Activated B cell treated with CpG ODN at 0.5 μM for 24 hours (primary cell): ENCODE results near the gene HM13. TPM values are rescaled to one million over a fixed set of nuclear protein-coding genes. Genes with fewer than 3 reads are reported as not detected.

ENCODE experiments used
- ATAC-seq: fragments of 200-7000 bp; cut with Tn5 transposase; one replicate; pipeline ENCODE4 v1.10.0; 2021; ENCODE audit warnings: low read depth, mild to moderate bottlenecking, moderate library complexity
- CTCF ChIA-PET: fragments of 350-600 bp; sonication (Branson Sonifier 250); formaldehyde crosslinking; loops from one replicate; lab custom pipeline; 2021; ENCODE audit warnings: antibody characterized with exemption; lab: Charles Lee
- POLR2A ChIA-PET: fragments of 350-600 bp; sonication (Branson Sonifier 250); formaldehyde crosslinking; loops from one replicate; lab custom pipeline; 2021; ENCODE audit warnings: antibody characterized with exemption; lab: Charles Lee
- DNase-seq: peaks from one replicate; pipeline ENCODE4 v3.0.0; 2022
- H3K27ac Mint-ChIP-seq: one replicate; pipeline ENCODE4 v1.8.0; 2020; ENCODE audit warnings: mixed read lengths
- H3K27me3 Mint-ChIP-seq: one replicate; pipeline ENCODE4 v1.8.0; 2021; ENCODE audit warnings: mixed read lengths
- H3K36me3 Mint-ChIP-seq: one replicate; pipeline ENCODE4 v1.8.0; 2021; ENCODE audit warnings: low read depth, mixed read lengths
- H3K4me1 Mint-ChIP-seq: one replicate; pipeline ENCODE4 v1.8.0; 2021; ENCODE audit warnings: mixed read lengths
- H3K4me3 Mint-ChIP-seq: one replicate; pipeline ENCODE4 v1.8.0; 2020; ENCODE audit warnings: mild to moderate bottlenecking, mixed read lengths
- H3K9me3 Mint-ChIP-seq: one replicate; pipeline ENCODE4 v1.8.0; 2020; ENCODE audit warnings: mixed read lengths
- intact Hi-C: fragments of 100-400 bp; cut with micrococcal nuclease; formaldehyde crosslinking; loops from one replicate; pipeline ENCODE4 v1.15.1; 2024
- total RNA-seq: library from RNA; stranded (reverse); gene quantifications from 2 replicates; pipeline ENCODE4 v1.2.3, GENCODE V29; 2022
- TF ChIP-seq, protein P1 (sequence below): fragments of 200-600 bp; IDR thresholded peaks from one replicate; pipeline ENCODE4 v1.8.0; 2022; ENCODE audit warnings: antibody characterized with exemption, mild to moderate bottlenecking

HM13 gene
- total RNA-seq, 1 donor from 2014 or later: 90.9 TPM

DNA sequence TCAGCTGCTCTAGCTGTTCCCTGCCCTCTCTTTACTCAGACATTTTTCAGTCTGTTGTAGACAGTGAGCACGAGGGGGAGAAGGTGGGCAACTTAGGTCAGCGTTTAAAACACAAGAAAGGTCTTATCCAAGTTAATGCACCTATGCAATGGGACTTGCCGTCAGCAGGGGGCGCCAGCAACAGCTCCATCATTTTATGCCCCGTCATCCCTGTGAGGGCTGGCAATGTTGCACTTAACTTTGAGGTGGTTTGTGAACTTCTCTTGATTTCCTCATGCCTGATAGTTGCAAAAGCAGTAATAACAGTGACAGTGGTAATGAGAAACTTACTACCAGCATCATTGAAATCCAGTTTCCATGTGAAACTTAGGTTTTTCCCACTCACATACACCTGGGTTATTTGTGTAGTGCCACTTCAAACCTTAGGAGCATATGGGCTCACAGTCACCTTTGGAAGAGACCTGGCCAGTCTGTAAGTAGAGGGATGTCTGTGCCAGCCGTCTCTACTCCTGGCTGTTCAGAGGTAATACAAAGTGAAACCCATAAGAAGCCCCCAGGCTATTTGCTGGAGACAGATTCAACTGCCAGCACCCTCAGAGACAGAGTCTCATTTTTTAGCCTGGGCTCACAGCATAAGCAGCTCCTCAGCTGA, 46.0 kb downstream of the HM13 start:
- no peak overlapping the region for H3K27ac Mint-ChIP-seq
- peaks cover 4% of the 10 kb centered on the region for H3K4me1 Mint-ChIP-seq
- intact Hi-C loops: loop anchor here (1.0 to 5.0 kb wide), 4 partner anchors 9 to 287 kb away; partner anchors contain the start of gene FOXS1
- ChIA-PET CTCF (interaction anchor here (0.7 to 9.2 kb wide), 11 partner anchors 9 to 164 kb away, joined by 3 to 256 read pairs (median 4); no protein-coding TSS in a partner anchor), POLR2A (interaction anchor here (0.6 to 1.0 kb wide), 2 partner anchors 53 to 114 kb away, joined by 4 to 6 read pairs; no protein-coding TSS in a partner anchor)
- H3K27me3 Mint-ChIP-seq: no peaks in the 10 kb centered on the region
- peaks cover 66% of the 10 kb centered on the region for H3K36me3 Mint-ChIP-seq
- ATAC-seq (peak; percentile 67), DNase-seq (peak; percentile 61)
- H3K4me3 Mint-ChIP-seq: no peak overlapping the region
- H3K9me3 Mint-ChIP-seq: no peaks in the 10 kb centered on the region
- TF ChIP-seq, protein P1, sequence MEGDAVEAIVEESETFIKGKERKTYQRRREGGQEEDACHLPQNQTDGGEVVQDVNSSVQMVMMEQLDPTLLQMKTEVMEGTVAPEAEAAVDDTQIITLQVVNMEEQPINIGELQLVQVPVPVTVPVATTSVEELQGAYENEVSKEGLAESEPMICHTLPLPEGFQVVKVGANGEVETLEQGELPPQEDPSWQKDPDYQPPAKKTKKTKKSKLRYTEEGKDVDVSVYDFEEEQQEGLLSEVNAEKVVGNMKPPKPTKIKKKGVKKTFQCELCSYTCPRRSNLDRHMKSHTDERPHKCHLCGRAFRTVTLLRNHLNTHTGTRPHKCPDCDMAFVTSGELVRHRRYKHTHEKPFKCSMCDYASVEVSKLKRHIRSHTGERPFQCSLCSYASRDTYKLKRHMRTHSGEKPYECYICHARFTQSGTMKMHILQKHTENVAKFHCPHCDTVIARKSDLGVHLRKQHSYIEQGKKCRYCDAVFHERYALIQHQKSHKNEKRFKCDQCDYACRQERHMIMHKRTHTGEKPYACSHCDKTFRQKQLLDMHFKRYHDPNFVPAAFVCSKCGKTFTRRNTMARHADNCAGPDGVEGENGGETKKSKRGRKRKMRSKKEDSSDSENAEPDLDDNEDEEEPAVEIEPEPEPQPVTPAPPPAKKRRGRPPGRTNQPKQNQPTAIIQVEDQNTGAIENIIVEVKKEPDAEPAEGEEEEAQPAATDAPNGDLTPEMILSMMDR: peak; percentile 82

DNA sequence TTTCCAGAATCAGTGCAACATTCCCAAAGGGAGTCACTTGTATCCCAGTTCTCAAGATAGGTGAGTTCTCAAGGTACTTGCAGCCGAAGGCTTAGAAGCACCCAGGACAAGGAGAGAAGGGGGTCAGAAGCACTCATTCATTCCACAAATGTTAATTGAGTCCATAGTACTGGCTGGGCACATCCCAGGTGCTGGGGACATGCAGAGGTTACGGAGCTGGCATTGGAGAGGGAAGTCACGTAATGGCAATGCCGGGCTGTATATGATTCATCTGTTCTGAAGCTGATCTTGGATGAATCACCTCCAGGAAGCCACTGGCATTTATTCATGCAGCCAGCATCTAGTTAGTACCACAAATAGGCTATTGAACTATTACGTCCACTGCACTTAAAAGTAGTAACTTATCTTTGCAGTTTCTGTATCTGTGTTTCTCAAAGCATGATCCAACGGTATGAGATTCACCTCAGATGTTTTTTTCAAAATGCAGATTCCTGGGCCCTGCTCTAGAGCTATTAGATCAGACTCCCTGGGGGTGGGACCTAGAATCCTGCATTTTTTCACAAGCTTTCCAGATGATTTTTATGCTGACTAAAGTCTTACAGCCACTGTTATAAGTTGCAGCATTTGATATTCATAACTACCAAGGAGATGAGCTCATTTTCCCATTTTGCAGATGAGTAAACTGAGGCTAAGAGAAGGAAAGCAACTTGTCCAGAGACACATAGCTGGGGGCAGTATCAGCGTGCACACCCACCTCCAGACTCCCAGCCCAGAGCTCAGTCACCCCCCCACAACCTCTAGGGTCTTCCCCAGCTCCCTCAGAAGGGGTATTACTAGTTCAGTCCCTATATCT, 46.7 kb downstream of the HM13 start:
- POLR2A ChIA-PET: interaction anchor here (1.0 kb wide), 2 partner anchors 52 kb away, joined by 4 read pairs; no protein-coding TSS in a partner anchor
- CTCF ChIA-PET: interaction anchor here (0.5 to 9.2 kb wide), 14 partner anchors 8 to 163 kb away, joined by 3 to 256 read pairs (median 4); no protein-coding TSS in a partner anchor
- Mint-ChIP-seq H3K4me3 (no peak overlapping the region), H3K9me3 (no peaks in the 10 kb centered on the region), H3K27me3 (no peaks in the 10 kb centered on the region), H3K36me3 (peaks cover 64% of the 10 kb centered on the region), H3K27ac (no peak overlapping the region), H3K4me1 (peaks cover 4% of the 10 kb centered on the region)
- intact Hi-C loops: loop anchor here (1.0 to 5.0 kb wide), 4 partner anchors 8 to 286 kb away; partner anchors contain the start of gene FOXS1
- TF ChIP-seq, protein P1: no peak
- ATAC-seq (no peak), DNase-seq (no peak)

DNA sequence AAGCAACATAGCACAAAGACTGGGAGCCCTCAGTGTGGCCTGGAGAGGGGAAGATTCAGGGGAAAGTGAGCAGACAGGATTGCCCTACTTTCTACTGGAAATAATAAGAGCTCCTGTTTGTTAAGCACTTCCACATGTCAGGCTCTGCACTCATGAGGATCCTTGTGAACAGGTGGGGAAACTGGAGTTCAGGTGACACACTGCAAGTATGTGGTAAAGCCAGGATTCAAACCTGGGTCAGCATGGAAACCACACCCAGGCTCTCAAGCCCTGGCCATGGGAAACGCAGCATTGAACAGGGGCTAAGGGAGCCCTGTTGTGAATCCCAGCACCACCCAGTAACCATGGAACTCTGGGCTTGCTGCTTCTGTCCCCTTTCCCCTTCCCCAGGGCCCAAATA, 48.0 kb downstream of the HM13 start:
- intact Hi-C loops: loop anchor here (5.0 kb wide), 1 partner anchor 285 kb away; the partner anchor contains the start of gene FOXS1
- DNase-seq (no peak), ATAC-seq (no peak)
- Mint-ChIP-seq H3K27me3 (no peaks in the 10 kb centered on the region), H3K4me3 (no peak overlapping the region), H3K9me3 (no peaks in the 10 kb centered on the region), H3K27ac (no peak overlapping the region), H3K36me3 (peaks cover 62% of the 10 kb centered on the region), H3K4me1 (peaks cover 8% of the 10 kb centered on the region)
- TF ChIP-seq, protein P1: no peak
- ChIA-PET CTCF (interaction anchor here (1.1 to 9.2 kb wide), 13 partner anchors 9 to 162 kb away, joined by 3 to 256 read pairs (median 6); partner anchors contain the start of gene ID1), POLR2A (interaction anchor here (0.6 to 1.3 kb wide), 4 partner anchors 11 to 99 kb away, joined by 3 to 11 read pairs (median 3); no protein-coding TSS in a partner anchor)

DNA sequence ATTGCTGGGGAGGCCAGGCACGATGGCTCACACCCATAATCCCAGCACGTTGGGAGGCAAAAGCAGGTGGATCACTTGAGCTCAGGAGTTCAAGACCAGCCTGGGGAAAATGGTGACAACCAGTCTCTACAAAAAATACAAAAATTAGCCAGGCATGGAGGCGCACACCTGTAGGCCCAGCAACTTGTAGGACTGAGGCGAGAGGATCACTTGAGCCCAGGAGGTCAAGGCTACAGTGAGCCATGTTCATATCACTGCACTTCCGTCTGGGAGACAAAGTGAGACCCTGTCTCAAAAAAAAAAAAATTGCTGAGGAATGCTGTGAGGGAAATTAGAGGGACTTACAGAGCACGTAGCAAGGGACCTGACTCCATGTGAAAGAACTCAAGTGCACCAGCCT, 50.0 kb downstream of the HM13 start:
- Mint-ChIP-seq H3K27ac (no peak overlapping the region), H3K9me3 (no peaks in the 10 kb centered on the region), H3K36me3 (peaks cover 68% of the 10 kb centered on the region), H3K27me3 (no peaks in the 10 kb centered on the region), H3K4me1 (peaks cover 8% of the 10 kb centered on the region), H3K4me3 (no peak overlapping the region)
- ATAC-seq (no peak), DNase-seq (no peak)
- POLR2A ChIA-PET: no interaction called here
- intact Hi-C loops: loop anchor here (5.0 kb wide), 1 partner anchor 283 kb away; the partner anchor contains the start of gene FOXS1
- TF ChIP-seq, protein P1: no peak
- CTCF ChIA-PET: interaction anchor here (2.6 to 9.2 kb wide), 2 partner anchors 41 to 48 kb away, joined by 16 to 256 read pairs; partner anchors contain the start of gene ID1
